Measurements from ENCODE around the gene SORL1-AS1.

SORL1-AS1 gene

DNA sequence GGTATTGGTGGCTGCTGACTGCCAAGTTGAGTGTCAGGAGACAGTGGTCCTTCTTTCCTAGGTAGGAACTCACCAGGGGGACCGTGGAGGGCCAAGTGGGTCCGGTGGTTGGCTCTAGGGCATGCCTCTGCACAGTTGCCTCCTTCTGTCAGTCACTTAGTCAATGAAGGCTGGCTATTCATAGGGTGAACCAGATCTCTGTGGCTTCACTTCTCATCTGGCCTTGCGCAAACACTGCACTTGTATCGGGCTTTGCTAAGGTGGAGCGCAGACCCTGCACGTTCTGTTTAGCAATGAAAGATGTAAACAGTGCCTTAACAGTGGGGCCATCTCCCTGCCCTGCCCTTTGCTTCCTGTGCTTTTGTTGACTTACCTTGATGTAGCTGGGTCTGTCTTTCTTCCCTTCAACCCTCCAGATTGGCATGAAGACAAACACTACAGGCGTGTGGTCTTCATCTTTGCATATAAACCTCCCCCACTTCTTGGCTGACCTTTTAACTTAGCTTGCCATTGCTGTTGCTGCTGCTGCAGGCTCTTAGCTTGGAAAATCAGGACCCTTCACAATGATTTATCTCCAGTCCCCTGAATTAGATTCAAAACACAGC lies 6.7 kb upstream of the SORL1-AS1 start:
- no peak for DNase-seq (ENCODE audit: low read depth in 1 of 2, low spot score in 1 of 2)
- Histone ChIP-seq H3K27ac (replicated peaks) (no peak overlapping the region), H3K4me3 (replicated peaks; ENCODE audit: insufficient read depth, low read length) (no peak overlapping the region), H3K27me3 (ENCODE audit: insufficient read depth, poor library complexity, severe bottlenecking) (no peaks in the 10 kb centered on the region)
- TF ChIP-seq SPI1 (IDR thresholded peaks at IDR 0.05; ENCODE audit: borderline replicate concordance, low read depth) (no peak), GABPA (IDR thresholded peaks at IDR 0.05; ENCODE audit: low read depth) (no peak), POLR2AphosphoS5 (IDR thresholded peaks at IDR 0.05; ENCODE audit: low read depth) (no peak)
- TF ChIP-seq, protein P1, sequence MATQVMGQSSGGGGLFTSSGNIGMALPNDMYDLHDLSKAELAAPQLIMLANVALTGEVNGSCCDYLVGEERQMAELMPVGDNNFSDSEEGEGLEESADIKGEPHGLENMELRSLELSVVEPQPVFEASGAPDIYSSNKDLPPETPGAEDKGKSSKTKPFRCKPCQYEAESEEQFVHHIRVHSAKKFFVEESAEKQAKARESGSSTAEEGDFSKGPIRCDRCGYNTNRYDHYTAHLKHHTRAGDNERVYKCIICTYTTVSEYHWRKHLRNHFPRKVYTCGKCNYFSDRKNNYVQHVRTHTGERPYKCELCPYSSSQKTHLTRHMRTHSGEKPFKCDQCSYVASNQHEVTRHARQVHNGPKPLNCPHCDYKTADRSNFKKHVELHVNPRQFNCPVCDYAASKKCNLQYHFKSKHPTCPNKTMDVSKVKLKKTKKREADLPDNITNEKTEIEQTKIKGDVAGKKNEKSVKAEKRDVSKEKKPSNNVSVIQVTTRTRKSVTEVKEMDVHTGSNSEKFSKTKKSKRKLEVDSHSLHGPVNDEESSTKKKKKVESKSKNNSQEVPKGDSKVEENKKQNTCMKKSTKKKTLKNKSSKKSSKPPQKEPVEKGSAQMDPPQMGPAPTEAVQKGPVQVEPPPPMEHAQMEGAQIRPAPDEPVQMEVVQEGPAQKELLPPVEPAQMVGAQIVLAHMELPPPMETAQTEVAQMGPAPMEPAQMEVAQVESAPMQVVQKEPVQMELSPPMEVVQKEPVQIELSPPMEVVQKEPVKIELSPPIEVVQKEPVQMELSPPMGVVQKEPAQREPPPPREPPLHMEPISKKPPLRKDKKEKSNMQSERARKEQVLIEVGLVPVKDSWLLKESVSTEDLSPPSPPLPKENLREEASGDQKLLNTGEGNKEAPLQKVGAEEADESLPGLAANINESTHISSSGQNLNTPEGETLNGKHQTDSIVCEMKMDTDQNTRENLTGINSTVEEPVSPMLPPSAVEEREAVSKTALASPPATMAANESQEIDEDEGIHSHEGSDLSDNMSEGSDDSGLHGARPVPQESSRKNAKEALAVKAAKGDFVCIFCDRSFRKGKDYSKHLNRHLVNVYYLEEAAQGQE (IDR thresholded peaks at IDR 0.05; ENCODE audit: insufficient replicate concordance, low read depth) = no peak
- TF ChIP-seq, protein P2, sequence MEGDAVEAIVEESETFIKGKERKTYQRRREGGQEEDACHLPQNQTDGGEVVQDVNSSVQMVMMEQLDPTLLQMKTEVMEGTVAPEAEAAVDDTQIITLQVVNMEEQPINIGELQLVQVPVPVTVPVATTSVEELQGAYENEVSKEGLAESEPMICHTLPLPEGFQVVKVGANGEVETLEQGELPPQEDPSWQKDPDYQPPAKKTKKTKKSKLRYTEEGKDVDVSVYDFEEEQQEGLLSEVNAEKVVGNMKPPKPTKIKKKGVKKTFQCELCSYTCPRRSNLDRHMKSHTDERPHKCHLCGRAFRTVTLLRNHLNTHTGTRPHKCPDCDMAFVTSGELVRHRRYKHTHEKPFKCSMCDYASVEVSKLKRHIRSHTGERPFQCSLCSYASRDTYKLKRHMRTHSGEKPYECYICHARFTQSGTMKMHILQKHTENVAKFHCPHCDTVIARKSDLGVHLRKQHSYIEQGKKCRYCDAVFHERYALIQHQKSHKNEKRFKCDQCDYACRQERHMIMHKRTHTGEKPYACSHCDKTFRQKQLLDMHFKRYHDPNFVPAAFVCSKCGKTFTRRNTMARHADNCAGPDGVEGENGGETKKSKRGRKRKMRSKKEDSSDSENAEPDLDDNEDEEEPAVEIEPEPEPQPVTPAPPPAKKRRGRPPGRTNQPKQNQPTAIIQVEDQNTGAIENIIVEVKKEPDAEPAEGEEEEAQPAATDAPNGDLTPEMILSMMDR (IDR thresholded peaks at IDR 0.05; ENCODE audit: insufficient read depth, low read length) = no peak

DNA sequence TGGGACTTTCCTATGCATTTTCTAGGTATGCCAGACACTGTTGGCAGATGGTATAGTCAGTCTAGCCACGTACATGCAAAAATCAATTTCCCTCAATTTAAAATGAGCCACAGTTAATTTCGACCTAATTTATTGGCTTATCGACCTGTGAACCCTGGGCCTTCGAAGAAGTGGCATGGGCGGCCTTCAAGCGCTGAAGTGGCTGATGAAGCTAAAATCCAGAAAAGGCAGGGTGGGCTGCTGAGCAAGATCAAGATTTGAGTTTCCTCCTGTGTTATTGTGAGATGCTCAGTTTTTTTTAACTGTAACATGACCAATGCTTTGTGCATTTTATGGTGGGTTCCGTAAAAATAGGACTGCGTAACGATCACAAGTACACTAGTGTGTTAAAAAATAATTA lies 5.8 kb upstream of the SORL1-AS1 start:
- Histone ChIP-seq H3K27me3 (ENCODE audit: insufficient read depth, poor library complexity, severe bottlenecking) (no peaks in the 10 kb centered on the region), H3K4me3 (replicated peaks; ENCODE audit: insufficient read depth, low read length) (no peak overlapping the region), H3K27ac (replicated peaks) (no peak overlapping the region)
- no peak for DNase-seq (ENCODE audit: low read depth in 1 of 2, low spot score in 1 of 2)
- TF ChIP-seq SPI1 (IDR thresholded peaks at IDR 0.05; ENCODE audit: borderline replicate concordance, low read depth) (no peak), POLR2AphosphoS5 (IDR thresholded peaks at IDR 0.05; ENCODE audit: low read depth) (no peak), GABPA (IDR thresholded peaks at IDR 0.05; ENCODE audit: low read depth) (no peak)
- TF ChIP-seq, protein P1 (IDR thresholded peaks at IDR 0.05; ENCODE audit: insufficient replicate concordance, low read depth) = no peak
- TF ChIP-seq, protein P2 (IDR thresholded peaks at IDR 0.05; ENCODE audit: insufficient read depth, low read length) = no peak

DNA sequence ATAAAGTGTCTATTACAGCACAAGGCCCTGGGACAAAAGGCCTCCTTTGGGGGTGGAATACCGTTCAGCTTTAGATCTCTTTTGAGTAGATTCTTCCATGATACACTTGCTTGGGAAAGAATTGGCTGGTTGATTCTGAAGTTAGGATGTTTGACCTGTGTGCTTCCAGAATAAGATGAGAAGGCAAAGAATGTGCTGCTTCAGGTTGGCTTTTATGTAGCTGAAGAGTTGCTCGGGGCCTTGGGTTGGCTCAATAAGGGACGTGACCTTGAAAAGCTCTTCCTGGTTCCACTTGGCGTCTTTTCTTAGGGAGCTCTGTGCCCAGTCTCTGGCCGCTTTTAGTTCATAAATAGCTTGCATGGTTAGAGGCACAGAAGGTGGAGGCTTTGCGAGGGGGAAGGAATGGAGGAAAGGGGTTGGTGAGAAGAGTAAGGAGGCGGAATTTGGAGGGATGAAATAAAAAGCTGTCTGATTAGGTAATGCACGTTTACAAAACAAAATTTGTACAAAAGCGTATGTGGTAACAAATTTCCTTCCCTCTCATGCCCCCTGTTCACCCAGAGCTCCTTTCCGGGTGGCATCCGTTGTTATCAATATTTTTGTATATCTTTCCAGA lies 4.2 kb upstream of the SORL1-AS1 start:
- TF ChIP-seq GABPA (IDR thresholded peaks at IDR 0.05; ENCODE audit: low read depth) (no peak), SPI1 (IDR thresholded peaks at IDR 0.05; ENCODE audit: borderline replicate concordance, low read depth) (no peak), POLR2AphosphoS5 (IDR thresholded peaks at IDR 0.05; ENCODE audit: low read depth) (no peak)
- TF ChIP-seq, protein P1 (IDR thresholded peaks at IDR 0.05; ENCODE audit: insufficient replicate concordance, low read depth) = no peak
- TF ChIP-seq, protein P2 (IDR thresholded peaks at IDR 0.05; ENCODE audit: insufficient read depth, low read length) = no peak
- DNase-seq (ENCODE audit: low read depth in 1 of 2, low spot score in 1 of 2) = no peak
- Histone ChIP-seq H3K4me3 (replicated peaks; ENCODE audit: insufficient read depth, low read length) (no peak overlapping the region), H3K27me3 (ENCODE audit: insufficient read depth, poor library complexity, severe bottlenecking) (no peaks in the 10 kb centered on the region), H3K27ac (replicated peaks) (peak overlapping the region; percentile 51)
